ENCODE data around the gene SCAANT1. TPM values are rescaled to one million over a fixed set of nuclear protein-coding genes. Genes with fewer than 3 reads are reported as not detected.

The SCAANT1 gene
- total RNA-seq, 1 donor from 2014 or later, result not detected

DNA sequence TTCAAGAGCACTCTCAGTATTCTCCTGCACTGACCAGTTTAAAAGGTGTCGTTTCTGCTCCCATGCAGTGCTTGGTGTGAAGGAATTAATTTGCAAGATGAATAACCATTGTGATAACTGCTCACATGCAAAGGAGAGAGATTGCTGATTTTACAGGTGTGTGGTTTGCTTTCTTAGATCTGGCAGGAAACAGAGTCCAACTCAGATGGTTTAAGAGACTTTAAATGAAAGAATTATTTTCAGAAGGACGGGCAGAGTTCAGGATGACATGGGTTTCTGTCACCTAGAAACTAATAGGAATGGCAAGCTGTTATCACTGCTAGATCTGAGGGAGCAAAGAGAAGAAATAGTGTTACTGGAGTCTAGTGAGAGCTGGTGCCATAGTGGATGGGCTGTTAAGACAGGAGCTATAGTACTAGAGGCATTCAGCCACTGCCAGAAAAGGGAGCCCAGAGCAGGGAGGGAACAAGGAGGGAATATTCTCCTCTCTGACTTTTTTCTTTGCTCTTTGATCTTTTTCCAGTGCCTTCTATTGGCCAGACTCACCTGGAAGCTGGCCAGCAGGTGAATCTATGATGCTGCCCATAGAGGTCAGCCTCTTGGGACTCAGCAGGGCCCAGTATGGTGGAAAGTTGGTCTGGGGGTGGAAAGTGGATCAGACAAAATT lies 33.7 kb downstream of the SCAANT1 start:
- TF ChIP-seq, protein P1, sequence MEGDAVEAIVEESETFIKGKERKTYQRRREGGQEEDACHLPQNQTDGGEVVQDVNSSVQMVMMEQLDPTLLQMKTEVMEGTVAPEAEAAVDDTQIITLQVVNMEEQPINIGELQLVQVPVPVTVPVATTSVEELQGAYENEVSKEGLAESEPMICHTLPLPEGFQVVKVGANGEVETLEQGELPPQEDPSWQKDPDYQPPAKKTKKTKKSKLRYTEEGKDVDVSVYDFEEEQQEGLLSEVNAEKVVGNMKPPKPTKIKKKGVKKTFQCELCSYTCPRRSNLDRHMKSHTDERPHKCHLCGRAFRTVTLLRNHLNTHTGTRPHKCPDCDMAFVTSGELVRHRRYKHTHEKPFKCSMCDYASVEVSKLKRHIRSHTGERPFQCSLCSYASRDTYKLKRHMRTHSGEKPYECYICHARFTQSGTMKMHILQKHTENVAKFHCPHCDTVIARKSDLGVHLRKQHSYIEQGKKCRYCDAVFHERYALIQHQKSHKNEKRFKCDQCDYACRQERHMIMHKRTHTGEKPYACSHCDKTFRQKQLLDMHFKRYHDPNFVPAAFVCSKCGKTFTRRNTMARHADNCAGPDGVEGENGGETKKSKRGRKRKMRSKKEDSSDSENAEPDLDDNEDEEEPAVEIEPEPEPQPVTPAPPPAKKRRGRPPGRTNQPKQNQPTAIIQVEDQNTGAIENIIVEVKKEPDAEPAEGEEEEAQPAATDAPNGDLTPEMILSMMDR (IDR thresholded peaks at IDR 0.05; ENCODE audit: unreplicated experiment), result no peak
- DNase-seq (ENCODE audit: low spot score in 2 of 2, unreplicated experiment in 2 of 2), result no peak
- peaks cover 33% of the 10 kb centered on the region for H3K4me1 Mint-ChIP-seq
- no peaks in the 10 kb centered on the region for H3K36me3 Mint-ChIP-seq
- H3K27ac Mint-ChIP-seq, result no peak overlapping the region
- no peak overlapping the region for H3K4me3 Mint-ChIP-seq
- H3K9me3 Mint-ChIP-seq, result no peaks in the 10 kb centered on the region
- H3K27me3 Mint-ChIP-seq (ENCODE audit: low read depth), result no peaks in the 10 kb centered on the region

DNA sequence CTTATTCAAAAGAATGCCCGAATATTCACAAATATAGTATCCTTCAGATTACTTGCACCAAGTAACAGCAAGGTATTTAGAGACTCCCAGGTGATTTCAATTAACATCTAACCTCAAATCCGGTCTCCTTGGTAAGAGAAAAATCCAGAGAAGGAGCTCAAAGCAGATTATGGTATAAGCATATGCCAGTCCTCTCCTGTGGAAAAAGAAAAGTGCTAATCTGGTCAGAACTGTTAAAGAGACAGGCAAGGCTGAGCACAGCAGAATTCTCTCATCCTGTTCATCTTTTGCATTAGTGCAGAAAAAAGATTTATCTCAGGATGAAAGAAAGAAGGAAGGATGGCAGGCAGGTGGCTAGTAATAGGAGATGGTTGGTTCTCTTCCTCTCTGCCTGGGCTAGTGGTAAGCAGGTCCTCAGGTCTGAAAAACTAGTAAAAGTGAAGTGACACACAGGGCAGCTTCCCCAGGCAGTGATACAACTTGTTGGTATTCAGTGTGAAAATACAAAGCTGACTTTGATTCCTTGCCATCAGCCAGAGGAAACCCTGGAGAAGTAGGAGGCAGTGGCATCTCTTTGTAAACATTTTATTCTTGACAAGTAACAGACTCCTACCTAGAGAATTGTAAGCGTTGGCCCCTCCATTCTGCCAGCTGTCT lies 34.3 kb downstream of the SCAANT1 start:
- DNase-seq (ENCODE audit: low spot score in 2 of 2, unreplicated experiment in 2 of 2), result no peak
- TF ChIP-seq, protein P1 (IDR thresholded peaks at IDR 0.05; ENCODE audit: unreplicated experiment), result no peak
- Mint-ChIP-seq H3K4me3 (no peak overlapping the region), H3K36me3 (no peaks in the 10 kb centered on the region), H3K27me3 (ENCODE audit: low read depth) (no peaks in the 10 kb centered on the region), H3K9me3 (no peaks in the 10 kb centered on the region), H3K4me1 (peaks cover 33% of the 10 kb centered on the region), H3K27ac (no peak overlapping the region)

DNA sequence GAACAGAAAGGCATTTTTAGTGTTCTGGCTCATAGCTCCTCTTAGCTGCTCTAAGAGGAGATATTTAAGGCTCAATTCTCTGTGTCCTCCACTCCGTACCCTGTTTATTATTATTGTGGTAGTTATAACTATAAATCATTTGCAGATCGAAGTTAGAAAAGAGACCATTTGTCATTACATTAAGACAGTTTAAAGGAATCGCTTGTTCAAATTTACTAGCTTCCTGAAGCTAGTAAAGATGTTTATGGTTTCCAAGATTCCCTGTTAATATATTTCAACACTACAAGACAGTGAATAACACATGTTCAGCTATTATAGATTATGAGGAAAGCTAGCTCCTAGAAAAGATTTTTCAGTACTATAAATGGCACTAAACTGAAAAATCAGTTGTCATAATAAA lies 35.9 kb downstream of the SCAANT1 start:
- peak overlapping the region; percentile 78 for H3K27ac Mint-ChIP-seq
- DNase-seq (ENCODE audit: low spot score in 2 of 2, unreplicated experiment in 2 of 2), result no peak
- H3K9me3 Mint-ChIP-seq, result no peaks in the 10 kb centered on the region
- peaks cover 33% of the 10 kb centered on the region for H3K4me1 Mint-ChIP-seq
- no peaks in the 10 kb centered on the region for H3K27me3 Mint-ChIP-seq (ENCODE audit: low read depth)
- TF ChIP-seq, protein P1 (IDR thresholded peaks at IDR 0.05; ENCODE audit: unreplicated experiment), result no peak
- no peak overlapping the region for H3K4me3 Mint-ChIP-seq
- no peaks in the 10 kb centered on the region for H3K36me3 Mint-ChIP-seq

DNA sequence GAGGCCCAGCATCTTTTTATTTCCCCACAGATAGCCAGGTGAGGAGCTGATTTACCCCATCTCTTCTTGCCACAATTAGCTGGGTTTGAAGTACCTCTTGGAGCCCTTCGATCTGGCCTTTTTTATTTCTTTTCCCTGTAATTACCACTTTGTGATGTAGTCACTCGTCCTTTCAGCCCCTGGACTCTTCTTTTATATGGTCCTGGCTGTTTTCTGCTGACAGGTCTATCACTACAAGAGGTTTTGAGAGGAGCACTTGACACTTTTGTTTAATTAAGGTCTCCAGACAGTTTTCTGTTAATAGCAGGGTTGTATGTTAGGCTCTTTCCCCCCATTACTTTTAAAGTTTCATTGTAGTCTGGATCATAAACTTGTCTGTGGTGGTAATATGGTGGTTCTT lies 36.7 kb downstream of the SCAANT1 start:
- no peak overlapping the region for H3K4me3 Mint-ChIP-seq

DNA sequence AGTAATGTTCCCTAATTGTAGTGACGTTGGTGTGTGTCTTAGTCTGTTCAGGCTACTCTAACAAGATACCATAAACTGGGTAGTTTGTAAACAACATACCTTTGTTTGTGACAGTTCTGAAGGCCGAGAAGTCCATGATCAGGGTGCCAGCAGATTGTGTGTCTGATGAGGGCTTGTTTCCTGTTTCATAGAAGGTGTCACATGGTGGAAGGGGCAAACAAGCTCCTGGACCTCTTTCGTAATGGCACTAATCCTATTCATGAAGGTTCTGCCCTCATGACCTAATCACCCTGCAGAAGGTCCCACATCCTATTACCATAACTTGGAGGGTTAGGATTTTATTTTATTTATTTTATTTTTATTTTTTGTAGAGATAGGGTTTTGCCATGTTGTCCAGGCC lies 37.4 kb downstream of the SCAANT1 start:
- Mint-ChIP-seq H3K36me3 (no peaks in the 10 kb centered on the region), H3K4me3 (no peak overlapping the region), H3K9me3 (no peaks in the 10 kb centered on the region), H3K4me1 (peaks cover 37% of the 10 kb centered on the region), H3K27ac (no peak overlapping the region), H3K27me3 (ENCODE audit: low read depth) (no peaks in the 10 kb centered on the region)
- no peak for DNase-seq (ENCODE audit: low spot score in 2 of 2, unreplicated experiment in 2 of 2)
- TF ChIP-seq, protein P1 (IDR thresholded peaks at IDR 0.05; ENCODE audit: unreplicated experiment), result no peak

More for the DNA sequence above, 36.7 kb downstream of the SCAANT1 start:
- Mint-ChIP-seq H3K9me3 (no peaks in the 10 kb centered on the region), H3K4me1 (peaks cover 37% of the 10 kb centered on the region), H3K36me3 (no peaks in the 10 kb centered on the region), H3K27me3 (ENCODE audit: low read depth) (no peaks in the 10 kb centered on the region), H3K27ac (no peak overlapping the region)
- TF ChIP-seq, protein P1 (IDR thresholded peaks at IDR 0.05; ENCODE audit: unreplicated experiment), result no peak
- no peak for DNase-seq (ENCODE audit: low spot score in 2 of 2, unreplicated experiment in 2 of 2)

Measured in mesothelial cell of epicardium (in vitro differentiated cells).